Stimulated activated CD4-positive, alpha-beta T cell treated with anti-CD3 and anti-CD28 coated beads, Interleukin-4, amount 100 ng/mL, for 24 hours (primary cell): ENCODE data around the gene RASA3.
A peak's percentile ranks its signal among the peaks of the same experiment; 100 is the strongest.

Source experiments
- DNase-seq: peaks from one replicate; pipeline ENCODE4 v3.0.0-alpha.2; 2020

The RASA3 gene

DNA sequence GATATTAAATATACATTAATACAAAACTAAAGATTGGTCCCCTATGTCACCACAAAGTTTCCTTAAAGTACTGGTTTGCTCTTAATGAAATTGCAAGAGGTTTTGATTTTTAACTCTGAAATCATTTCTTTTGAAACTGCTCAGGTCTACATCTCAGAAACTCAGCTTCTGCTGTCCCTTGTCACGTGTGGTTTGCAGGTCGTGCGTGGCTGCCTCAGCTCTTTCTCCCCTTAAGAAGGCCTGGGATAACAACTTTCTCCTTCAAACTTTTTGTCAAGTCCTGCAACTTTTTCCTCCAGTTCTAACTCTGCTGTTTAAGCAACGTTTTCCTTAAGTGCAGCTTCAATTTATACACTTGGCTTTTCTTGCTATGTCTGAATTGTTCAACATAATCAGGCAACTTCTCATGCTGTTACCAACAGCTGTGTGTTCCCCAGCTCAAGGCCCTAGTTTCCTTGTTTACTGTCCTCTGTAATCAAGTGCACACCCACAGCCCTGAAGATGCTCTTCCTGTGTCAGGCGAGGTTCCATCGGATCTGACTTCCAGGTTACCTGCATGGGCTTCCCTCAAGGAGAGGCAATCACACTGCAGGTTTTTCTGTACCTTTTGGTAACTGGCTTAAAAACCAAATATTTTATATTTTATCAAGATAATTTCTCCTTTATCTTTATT, 172.0 kb downstream of the RASA3 start:
- DNase-seq, result no peak

DNA sequence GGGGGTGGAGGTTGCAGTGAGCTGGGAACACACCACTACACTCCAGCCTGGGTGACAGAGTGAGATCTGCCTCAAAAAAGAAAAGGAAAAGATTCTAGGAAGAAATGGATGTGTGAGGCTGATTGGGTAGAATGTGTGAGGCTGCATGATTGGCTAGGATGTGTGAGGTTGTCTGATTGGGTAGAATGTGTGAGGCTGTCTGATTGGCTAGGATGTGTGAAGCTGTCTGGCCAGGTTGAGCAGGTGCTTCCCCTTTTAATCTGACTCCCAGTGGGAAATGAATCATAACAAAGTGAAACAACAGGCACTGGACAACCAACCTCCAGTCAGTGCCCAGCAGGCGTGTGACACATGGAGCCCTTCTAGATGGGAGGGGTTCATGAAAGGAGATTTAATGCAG, 173.2 kb downstream of the RASA3 start:
- no peak for DNase-seq

GRCh38 chr13:113958373-113958772, 174.1 kb downstream of the RASA3 start:
- no peak for DNase-seq

GRCh38 chr13:113956571-113956970, 175.9 kb downstream of the RASA3 start:
- no peak for DNase-seq

GRCh38 chr13:113955691-113956090, 176.7 kb downstream of the RASA3 start:
- DNase-seq, result no peak

GRCh38 chr13:113955235-113955634, 177.2 kb downstream of the RASA3 start:
- no peak for DNase-seq

DNA sequence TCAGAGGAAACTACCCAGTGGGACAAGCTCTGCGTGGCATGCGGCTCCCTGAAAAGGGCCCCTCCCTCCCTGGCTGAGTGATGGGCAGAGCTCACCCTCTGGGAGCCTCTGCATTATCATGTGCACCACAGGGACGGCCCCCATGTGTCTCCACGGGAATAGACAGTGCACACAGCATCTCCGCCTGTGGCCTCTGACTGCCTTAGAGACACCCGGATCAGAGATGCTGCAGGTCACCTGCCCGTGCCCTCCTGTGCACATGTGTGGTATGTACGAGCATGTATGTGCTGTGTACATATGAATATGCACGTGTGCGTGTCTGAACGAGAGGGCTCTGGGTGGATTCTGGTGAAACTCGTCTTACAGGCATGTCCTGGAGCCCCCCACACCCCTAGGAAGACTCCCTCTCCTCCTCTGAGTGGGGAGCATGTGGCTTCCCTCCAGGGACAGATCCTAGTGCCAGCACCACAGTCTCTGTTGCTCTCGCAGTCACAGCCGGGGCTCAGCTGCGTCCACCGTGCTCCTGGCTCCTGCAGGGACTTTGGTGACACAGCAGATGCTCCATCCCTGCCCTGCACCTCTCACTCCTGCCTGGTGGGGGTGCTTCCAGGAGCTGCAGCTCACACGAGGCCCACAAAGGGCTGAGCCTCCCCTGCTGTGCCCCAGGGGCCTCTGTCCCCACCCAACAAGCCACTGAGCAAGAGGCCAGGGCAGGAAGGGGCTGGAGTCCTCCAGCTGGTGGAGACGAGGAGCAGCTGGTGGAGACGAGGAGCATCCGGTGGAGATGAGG, 178.2 kb downstream of the RASA3 start:
- no peak for DNase-seq

DNA sequence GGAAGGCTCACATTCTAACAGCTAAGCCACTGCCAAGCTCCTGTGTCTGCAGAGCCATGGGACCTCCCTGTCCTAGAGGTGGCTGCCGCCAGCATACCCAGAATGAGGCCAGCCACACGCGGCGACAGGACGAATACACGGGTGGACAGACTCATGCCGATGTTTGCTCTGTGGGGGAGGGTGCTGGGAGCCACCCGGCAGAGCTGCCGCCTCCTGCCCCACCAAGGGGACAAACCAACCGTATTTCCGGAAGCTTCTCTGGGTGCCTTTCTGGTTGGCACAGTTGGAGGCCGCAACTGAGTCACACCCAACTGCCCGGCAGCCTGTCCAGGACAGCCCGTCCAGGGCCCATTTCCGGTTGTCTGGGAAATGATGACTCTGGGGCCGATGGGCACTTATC, 178.9 kb downstream of the RASA3 start:
- DNase-seq, result no peak

- DNase-seq, result no peak
These were observed 179.4 kb downstream of the RASA3 start for GRCh38 chr13:113952983-113953520.

- no peak for DNase-seq
These were observed 180.1 kb downstream of the RASA3 start for GRCh38 chr13:113952151-113952982.

DNA sequence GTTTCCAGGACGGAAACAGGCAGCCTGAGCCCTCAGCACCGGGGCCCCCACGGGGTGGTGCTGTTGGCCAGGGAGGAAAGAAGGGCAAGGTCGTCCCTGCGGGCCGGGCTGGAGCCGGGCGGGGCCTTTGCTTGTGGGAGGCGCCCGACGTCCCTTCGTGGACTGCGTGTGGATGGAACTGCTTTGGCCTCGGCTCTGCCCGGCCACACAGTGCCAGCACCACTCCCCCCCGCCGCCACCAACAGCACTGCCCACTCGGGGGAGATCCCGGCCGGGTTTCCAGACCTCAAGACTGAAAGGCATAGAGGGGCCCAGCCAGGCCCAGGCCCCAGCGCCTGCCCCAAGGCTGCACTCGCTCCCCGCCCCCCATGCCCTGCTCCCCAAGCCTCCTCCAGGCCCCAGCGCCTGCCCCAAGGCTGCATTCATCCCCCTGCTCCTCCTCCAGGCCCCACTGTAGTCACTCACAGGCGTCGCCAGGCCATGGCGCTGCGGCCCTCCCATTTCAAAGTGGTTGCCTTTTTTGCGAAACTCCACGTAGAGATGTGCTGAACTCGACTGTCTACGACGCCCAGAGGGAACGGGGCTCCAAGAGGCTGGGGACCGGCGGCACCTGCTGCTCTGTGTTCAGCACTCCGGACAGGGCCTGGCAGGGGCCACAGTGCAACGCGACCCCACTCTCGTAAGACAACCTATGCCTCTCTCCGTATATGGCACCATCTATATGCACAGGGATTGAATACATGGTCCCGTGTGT, 181.0 kb downstream of the RASA3 start:
- DNase-seq, result peak; percentile 66

DNA sequence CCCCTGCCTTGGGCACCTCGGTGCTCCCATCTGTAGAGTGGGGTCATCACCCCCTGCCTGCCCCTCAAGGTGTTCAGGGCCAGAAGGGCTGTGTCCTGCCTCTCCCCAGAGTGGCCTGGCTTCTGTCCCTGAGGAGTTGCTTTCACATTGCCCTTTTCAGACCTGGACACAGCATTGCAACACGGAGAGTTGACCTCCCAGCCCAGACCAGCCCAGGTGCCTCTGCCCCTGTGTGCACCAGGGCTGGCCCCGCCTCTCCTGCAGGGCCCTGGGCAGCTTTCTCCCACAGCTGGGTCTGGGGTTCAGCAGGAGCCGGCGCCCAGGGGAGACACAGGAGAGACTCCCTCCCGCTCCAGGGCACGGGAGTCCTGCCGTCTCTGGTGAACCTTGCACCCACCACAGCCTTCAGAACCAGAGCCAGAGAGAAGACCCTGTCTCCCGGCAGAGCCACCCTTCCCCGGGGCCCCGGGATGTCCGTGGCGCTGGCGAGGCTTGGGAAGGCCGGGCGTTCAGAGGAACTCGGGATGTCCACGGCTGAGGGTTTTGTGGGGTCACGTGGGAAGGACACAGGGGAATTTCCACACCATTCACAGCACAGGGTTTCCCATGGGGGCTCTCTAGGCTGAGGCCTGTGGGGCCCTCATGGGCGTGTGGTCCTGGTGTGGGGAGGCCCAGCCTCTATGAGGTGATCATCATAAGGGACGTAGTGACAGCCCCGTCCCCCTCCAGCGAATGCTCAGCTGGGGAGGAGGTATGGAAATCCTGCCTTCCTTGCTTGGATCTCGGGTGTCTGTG, 181.8 kb downstream of the RASA3 start:
- no peak for DNase-seq

DNA sequence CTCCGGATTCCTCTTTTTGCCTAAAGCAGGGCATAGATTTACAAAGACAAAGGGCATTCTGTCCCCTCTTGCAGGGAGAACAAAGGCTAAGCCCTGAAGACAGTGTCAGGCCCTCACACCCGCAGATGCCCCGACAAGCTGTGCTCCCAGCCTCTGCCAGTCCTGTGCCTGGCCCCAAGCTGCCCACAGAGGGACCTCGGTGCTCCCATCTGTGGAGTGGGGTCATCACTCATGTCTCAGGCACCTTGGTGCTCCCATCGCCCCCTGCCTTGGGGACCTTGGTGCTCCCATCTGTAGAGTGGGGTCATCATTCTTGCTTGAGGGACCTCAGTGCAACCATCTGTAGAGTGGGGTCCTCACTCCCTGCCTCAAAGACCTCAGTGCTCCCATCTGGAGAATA, 182.9 kb downstream of the RASA3 start:
- no peak for DNase-seq

GRCh38 chr13:113948034-113948742, 184.2 kb downstream of the RASA3 start:
- no peak for DNase-seq

GRCh38 chr13:113947311-113948033, 185.0 kb downstream of the RASA3 start:
- no peak for DNase-seq

DNA sequence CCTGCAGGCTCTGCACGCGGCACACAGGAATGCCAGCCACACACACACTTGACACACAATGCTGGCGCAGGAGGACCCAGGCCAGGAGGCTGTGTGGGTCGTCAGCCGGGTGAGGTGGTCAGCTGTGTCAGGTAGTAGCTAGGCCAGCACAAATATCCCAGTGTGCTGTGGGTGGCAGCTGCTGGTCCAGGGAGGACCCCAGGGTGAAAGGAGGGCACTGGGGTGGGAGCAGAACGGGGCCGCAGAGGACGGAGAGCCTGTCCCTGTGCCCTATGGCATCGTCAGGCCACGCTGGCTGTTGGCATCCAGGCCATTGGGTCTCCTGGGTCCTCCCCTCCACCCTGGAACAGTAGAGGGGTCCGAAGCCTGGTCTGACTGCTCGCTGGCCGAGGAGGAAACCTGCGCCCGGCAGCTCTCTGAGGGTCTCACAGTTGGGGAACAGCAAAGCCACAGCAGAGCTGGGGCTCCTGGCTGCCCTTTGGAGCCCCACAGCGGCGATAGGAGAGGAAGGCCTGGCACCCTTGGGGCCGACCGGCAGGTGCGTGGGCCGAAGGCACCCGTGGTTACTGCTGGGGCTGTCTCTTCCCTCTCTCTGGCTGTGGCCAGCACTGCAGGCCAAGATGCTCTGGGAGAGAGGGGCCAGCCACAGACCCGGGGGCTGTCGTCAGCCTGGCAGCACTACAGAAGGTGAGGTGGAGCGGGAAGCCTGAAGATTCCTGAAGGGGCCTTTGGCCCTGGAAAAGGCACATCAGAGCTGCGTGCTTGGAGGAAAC, 185.8 kb downstream of the RASA3 start:
- DNase-seq, result no peak

- no peak for DNase-seq
These were observed 186.5 kb downstream of the RASA3 start for GRCh38 chr13:113945857-113946408.

DNA sequence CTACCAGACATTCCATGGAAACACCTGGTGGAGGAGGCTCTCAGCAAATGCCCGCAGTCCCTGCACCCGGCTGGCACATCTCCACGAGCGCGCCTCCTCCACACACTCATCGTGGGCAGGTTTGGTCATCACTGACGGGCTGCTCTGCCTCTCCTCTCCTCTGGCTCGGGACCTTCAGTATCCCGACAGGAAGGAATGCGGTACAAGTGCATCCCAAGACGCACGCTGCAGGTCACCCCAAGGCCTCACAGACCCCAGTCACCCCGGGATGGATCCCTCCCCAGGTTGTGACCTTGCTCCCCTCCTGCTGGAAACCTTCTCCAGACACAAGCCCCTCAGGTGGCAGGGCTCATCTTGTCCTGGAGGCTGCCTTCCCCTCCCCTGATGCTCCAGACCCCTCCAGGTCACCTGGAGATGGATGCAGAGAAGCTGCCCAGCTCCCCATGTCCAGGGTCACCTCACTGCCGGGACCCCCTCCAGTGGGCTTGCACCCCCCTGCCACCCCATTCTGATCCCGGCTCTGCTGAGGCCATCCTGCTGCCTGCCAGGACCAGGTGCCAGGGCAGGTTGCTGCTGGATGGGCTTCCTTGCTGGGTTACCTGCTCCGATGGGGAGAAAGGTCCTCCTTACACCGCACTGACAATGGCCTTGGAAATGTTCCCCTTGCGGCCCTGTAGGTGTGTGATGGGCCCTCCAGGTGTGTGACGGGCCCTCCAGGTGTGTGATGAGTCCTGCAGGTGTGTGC, 188.4 kb downstream of the RASA3 start:
- DNase-seq, result no peak
